HepG2 (cell line): ENCODE measurements around the gene RAE1. TPM values are rescaled to one million over a fixed set of nuclear protein-coding genes. Genes with fewer than 3 reads are reported as not detected.

Experiments
- KLF12 ChIP-seq: sonication (generic); formaldehyde crosslinking; IDR thresholded peaks from 2 replicates; pipeline ENCODE4 v1.4.0; 2020; ENCODE audit warnings: missing genetic modification reagents, borderline replicate concordance
- polyA plus RNA-seq, 8 experiments: library from polyadenylated mRNA; depleted of rRNA in 3 of 8; stranded (reverse) in 7 of 8; unstranded in 1 of 8; fragments of >200 nt; fragmentation: Illumina TruSeq in 4 of 8; extraction: Trizol in 4 of 8; gene quantifications; 2 replicates each; pipeline versions ENCODE4 v1.2.1 to v1.2.3, GENCODE V29; 2011 to 2016; ENCODE audit warnings: low read depth in 4 of 8, missing spikeins in 1 of 8, mixed read lengths in 1 of 8; ENCODE audit not compliant: insufficient read depth in 1 of 8
- total RNA-seq, 5 experiments: library from RNA; depleted of rRNA; stranded (reverse); fragments of >200 nt; fragmentation: Illumina TruSeq; extraction: Trizol; gene quantifications; 2 replicates each; pipeline ENCODE4 v1.2.3, GENCODE V29; 2016; ENCODE audit warnings: low read depth in 1 of 5
- TF ChIP-seq, protein P1 (sequence below), 2 experiments: fragments of 450-650 bp in 1 of 2; sonication (generic) in 1 of 2; formaldehyde crosslinking in 1 of 2; IDR thresholded peaks; 2 replicates each; pipeline versions ENCODE4 v1.6.1 to v1.8.0; 2016 to 2022; ENCODE audit warnings: antibody characterized with exemption in 1 of 2, mild to moderate bottlenecking in 1 of 2, missing genetic modification reagents in 1 of 2

Gene RAE1
- total and polyA plus RNA-seq, 2 of the 13 experiments (the other 11 are each of a cell fraction or from before 2014, with no cell fraction given), result 36.1 to 72.9 TPM

DNA sequence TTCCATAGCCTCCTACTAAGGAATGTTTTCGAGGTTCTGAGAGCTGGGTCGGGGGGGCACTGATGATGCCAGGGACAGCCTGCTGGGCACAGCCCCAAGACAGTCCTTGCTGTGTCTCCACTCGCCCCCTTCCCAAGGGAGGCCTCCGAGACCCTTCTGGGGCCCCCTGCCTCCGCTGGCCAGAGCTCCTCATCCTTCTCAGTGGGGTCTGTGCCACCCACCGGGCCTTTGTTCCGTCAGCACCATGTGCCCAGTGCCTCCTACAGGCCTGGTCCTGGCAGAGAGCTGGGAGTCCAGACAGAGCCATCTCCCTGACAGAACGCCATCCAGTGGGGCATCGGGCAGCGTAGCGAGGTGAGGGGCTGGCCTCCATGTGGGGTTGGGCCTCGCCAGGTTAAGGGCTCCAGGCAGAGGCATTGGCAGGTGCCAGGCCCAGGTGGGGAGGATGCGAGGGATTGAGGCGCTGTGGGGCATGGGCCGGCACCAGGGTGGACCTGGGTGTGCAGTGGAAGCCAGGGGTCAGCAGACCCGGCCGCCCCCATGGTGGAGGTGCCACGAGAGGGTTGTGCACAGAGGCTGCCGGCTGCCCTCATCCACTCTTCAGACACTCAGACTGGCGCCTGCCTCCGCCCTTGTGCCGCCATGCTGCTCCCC is 53.5 kb downstream of the RAE1 start (continued):
- TF ChIP-seq, protein P1, sequence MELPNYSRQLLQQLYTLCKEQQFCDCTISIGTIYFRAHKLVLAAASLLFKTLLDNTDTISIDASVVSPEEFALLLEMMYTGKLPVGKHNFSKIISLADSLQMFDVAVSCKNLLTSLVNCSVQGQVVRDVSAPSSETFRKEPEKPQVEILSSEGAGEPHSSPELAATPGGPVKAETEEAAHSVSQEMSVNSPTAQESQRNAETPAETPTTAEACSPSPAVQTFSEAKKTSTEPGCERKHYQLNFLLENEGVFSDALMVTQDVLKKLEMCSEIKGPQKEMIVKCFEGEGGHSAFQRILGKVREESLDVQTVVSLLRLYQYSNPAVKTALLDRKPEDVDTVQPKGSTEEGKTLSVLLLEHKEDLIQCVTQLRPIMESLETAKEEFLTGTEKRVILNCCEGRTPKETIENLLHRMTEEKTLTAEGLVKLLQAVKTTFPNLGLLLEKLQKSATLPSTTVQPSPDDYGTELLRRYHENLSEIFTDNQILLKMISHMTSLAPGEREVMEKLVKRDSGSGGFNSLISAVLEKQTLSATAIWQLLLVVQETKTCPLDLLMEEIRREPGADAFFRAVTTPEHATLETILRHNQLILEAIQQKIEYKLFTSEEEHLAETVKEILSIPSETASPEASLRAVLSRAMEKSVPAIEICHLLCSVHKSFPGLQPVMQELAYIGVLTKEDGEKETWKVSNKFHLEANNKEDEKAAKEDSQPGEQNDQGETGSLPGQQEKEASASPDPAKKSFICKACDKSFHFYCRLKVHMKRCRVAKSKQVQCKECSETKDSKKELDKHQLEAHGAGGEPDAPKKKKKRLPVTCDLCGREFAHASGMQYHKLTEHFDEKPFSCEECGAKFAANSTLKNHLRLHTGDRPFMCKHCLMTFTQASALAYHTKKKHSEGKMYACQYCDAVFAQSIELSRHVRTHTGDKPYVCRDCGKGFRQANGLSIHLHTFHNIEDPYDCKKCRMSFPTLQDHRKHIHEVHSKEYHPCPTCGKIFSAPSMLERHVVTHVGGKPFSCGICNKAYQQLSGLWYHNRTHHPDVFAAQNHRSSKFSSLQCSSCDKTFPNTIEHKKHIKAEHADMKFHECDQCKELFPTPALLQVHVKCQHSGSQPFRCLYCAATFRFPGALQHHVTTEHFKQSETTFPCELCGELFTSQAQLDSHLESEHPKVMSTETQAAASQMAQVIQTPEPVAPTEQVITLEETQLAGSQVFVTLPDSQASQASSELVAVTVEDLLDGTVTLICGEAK (IDR thresholded peaks at IDR 0.05), result no peak
- TF ChIP-seq, protein P1 (CRISPR knock-in tag; IDR thresholded peaks at IDR 0.05), result peak; percentile 6; the same call in 1 of the 2 replicates
- no peak for TF ChIP-seq KLF12 (CRISPR knock-in tag)
